Liver (tissue), 9 donors: ENCODE data around the gene LTBP4. TPM values are rescaled to one million over a fixed set of nuclear protein-coding genes. Genes with fewer than 3 reads are reported as not detected.

Source experiments
- DNase-seq: peaks from one replicate; pipeline ENCODE4 v3.0.0-alpha.2; 2017; ENCODE audit warnings: low spot score
- H3K27ac ChIP-seq, 2 donors: one replicate each; pipeline ENCODE4 v1.7.0; 2013; ENCODE audit warnings: inconsistent platforms in 2 of 2, low read length in 2 of 2, control low read depth in 1 of 2, low read depth in 1 of 2, mild to moderate bottlenecking in 1 of 2
- H3K27me3 ChIP-seq, 4 donors: one replicate each; pipeline versions ENCODE4 v1.6.1 to v1.7.0; 2013; ENCODE audit warnings: low read length in 3 of 4, inconsistent platforms in 1 of 4, mild to moderate bottlenecking in 1 of 4, moderate library complexity in 1 of 4; ENCODE audit not compliant: control insufficient read depth in 4 of 4, insufficient read depth in 4 of 4
- H3K36me3 ChIP-seq, 4 donors: one replicate each; pipeline versions ENCODE4 v1.6.1 to v1.7.0; 2013; ENCODE audit warnings: low read length in 3 of 4, mild to moderate bottlenecking in 3 of 4, low read depth in 1 of 4, moderate library complexity in 1 of 4; ENCODE audit not compliant: control insufficient read depth in 4 of 4, insufficient read depth in 3 of 4
- H3K4me1 ChIP-seq, 4 donors: one replicate each; pipeline versions ENCODE4 v1.6.1 to v1.7.0; 2013; ENCODE audit warnings: low read length in 3 of 4, mild to moderate bottlenecking in 3 of 4, moderate library complexity in 1 of 4; ENCODE audit not compliant: control insufficient read depth in 4 of 4, insufficient read depth in 4 of 4
- H3K4me3 ChIP-seq, 3 donors: one replicate each; pipeline versions ENCODE4 v1.6.1 to v1.7.0; 2013; ENCODE audit warnings: low read length in 3 of 3, control low read depth in 1 of 3, low read depth in 1 of 3, mild to moderate bottlenecking in 1 of 3
- H3K9ac ChIP-seq, 2 donors: one replicate each; pipeline ENCODE4 v1.7.0; 2013; ENCODE audit warnings: low read length in 2 of 2, mild to moderate bottlenecking in 2 of 2, moderate library complexity in 2 of 2, control low read depth in 1 of 2, low read depth in 1 of 2
- H3K9me3 ChIP-seq, 4 donors: one replicate each; pipeline versions ENCODE4 v1.6.1 to v1.7.0; 2013; ENCODE audit warnings: low read length in 3 of 4; ENCODE audit not compliant: control insufficient read depth in 4 of 4
- ATF3 ChIP-seq: IDR thresholded peaks from 2 replicates; pipeline ENCODE4 v1.6.1; 2016; ENCODE audit warnings: antibody characterized with exemption
- CTCF ChIP-seq: fragments of 150-350 bp; IDR thresholded peaks from 2 replicates; pipeline ENCODE4 v1.5.1; 2017; ENCODE audit warnings: improper control_type of control experiment, low read depth, low read length; ENCODE audit not compliant: missing input control
- EGR1 ChIP-seq, 2 donors: IDR thresholded peaks; 2 replicates each; pipeline ENCODE4 v1.6.1; 2016 to 2018; ENCODE audit warnings: antibody characterized with exemption in 2 of 2, low read depth in 2 of 2
- GABPA ChIP-seq, 2 donors: IDR thresholded peaks in 1 of 2; conservative IDR thresholded peaks in 1 of 2; 2 replicates each; pipeline ENCODE4 v1.6.1; 2016; ENCODE audit warnings: antibody characterized with exemption in 2 of 2, mild to moderate bottlenecking in 1 of 2, moderate library complexity in 1 of 2
- HNF4A ChIP-seq, 2 donors: conservative IDR thresholded peaks; 2 replicates each; pipeline ENCODE4 v1.6.1; 2016; ENCODE audit warnings: antibody characterized with exemption in 2 of 2, mild to moderate bottlenecking in 2 of 2
- HNF4G ChIP-seq: IDR thresholded peaks from 2 replicates; pipeline ENCODE4 v1.6.1; 2016; ENCODE audit warnings: antibody characterized with exemption
- JUND ChIP-seq, 2 donors: IDR thresholded peaks; 2 replicates each; pipeline ENCODE4 v1.6.1; 2016; ENCODE audit warnings: antibody characterized with exemption in 2 of 2
- NR2F2 ChIP-seq: IDR thresholded peaks from 2 replicates; pipeline ENCODE4 v1.6.1; 2016; ENCODE audit warnings: antibody characterized with exemption
- RAD21 ChIP-seq, 2 donors: IDR thresholded peaks; 2 replicates each; pipeline ENCODE4 v1.6.1; 2016; ENCODE audit warnings: antibody characterized with exemption in 2 of 2, mild to moderate bottlenecking in 2 of 2
- REST ChIP-seq: IDR thresholded peaks from 2 replicates; pipeline ENCODE4 v1.6.1; 2016; ENCODE audit warnings: antibody characterized with exemption, mild to moderate bottlenecking
- RXRA ChIP-seq, 2 donors: IDR thresholded peaks; 2 replicates each; pipeline ENCODE4 v1.6.1; 2017 to 2018; ENCODE audit warnings: antibody characterized with exemption in 2 of 2, mild to moderate bottlenecking in 1 of 2
- SP1 ChIP-seq: IDR thresholded peaks from 2 replicates; pipeline ENCODE4 v1.6.1; 2018; ENCODE audit warnings: antibody characterized with exemption, mild to moderate bottlenecking
- TAF1 ChIP-seq: conservative IDR thresholded peaks from 2 replicates; pipeline ENCODE4 v1.6.1; 2016; ENCODE audit warnings: antibody characterized with exemption, mild to moderate bottlenecking
- ZBTB33 ChIP-seq: IDR thresholded peaks from 2 replicates; pipeline ENCODE4 v1.6.1; 2016; ENCODE audit warnings: antibody characterized with exemption
- WGBS: extraction: QIAGEN DNeasy Blood & Tissue Kit; methylation state at CpG from one replicate; pipeline ENCODE4 v1.1.7; 2013; 5-methylcytosine and 5-hydroxymethylcytosine counted together
- polyA plus RNA-seq, 2 donors: library from polyadenylated mRNA; stranded (reverse) in 1 of 2; unstranded in 1 of 2; fragments of 200-250 nt in 1 of 2; fragments of >200 nt in 1 of 2; fragmentation: Nextera tagmentation in 1 of 2; extraction: Ambion mirVana in 1 of 2; gene quantifications; one replicate each; pipeline versions ENCODE4 v1.2.1 to v1.2.3, GENCODE V29; 2013 to 2015
- total RNA-seq, 2 donors: library from RNA; depleted of rRNA; stranded (reverse); fragments of >200 nt; gene quantifications; one replicate each; pipeline ENCODE4 v1.2.3, GENCODE V29; 2014
- donor health status: healthy.
- donor health status: healthy.
- donor health status: healthy.
- donor health status: healthy.
- donor health status: healthy.

LTBP4 gene
- total and polyA plus RNA-seq, 4 donors, result 9.6 to 28.7 (median 17.8) TPM

- TF ChIP-seq REST, result no peak
- TF ChIP-seq HNF4A (conservative IDR thresholded peaks at IDR 0.05), result no peak
- no peak for TF ChIP-seq SP1
These were observed 73.1 kb downstream of the LTBP4 start (continued) for GRCh38 chr19:40674291-40674690.

GRCh38 chr19:40677156-40677555 is 76.0 kb downstream of the LTBP4 start:
- no peak overlapping the region for H3K27ac ChIP-seq
- H3K27me3 ChIP-seq, result no peaks in the 10 kb centered on the region
- H3K4me3 ChIP-seq, result no peak overlapping the region
- TF ChIP-seq JUND (IDR thresholded peaks at IDR 0.05) (no peak), GABPA (IDR thresholded peaks at IDR 0.05 in 1 of 2, conservative IDR thresholded peaks at IDR 0.05 in 1 of 2) (no peak), HNF4G (no peak), ZBTB33 (no peak), CTCF (no peak), SP1 (no peak), NR2F2 (no peak), RXRA (IDR thresholded peaks at IDR 0.05) (no peak), HNF4A (conservative IDR thresholded peaks at IDR 0.05) (no peak), REST (no peak), ATF3 (no peak), TAF1 (no peak), EGR1 (IDR thresholded peaks at IDR 0.05; ENCODE audit: low read depth in 2 of 2) (no peak), RAD21 (IDR thresholded peaks at IDR 0.05) (no peak)
- DNase-seq, result no peak
- no peak overlapping the region for H3K9ac ChIP-seq
- WGBS, result 97% methylated on average over 23 of the region's 23 CpGs
- peaks cover 6 to 25% (median 13%) of the 10 kb centered on the region in 4 donors for H3K36me3 ChIP-seq
- no peaks in the 10 kb centered on the region for H3K4me1 ChIP-seq
- H3K9me3 ChIP-seq, result no peaks in the 10 kb centered on the region

Other genes with a start within 250 kb of the LTBP4 start
- gene HIPK4, start 211.2 kb upstream of the LTBP4 start, total RNA-seq, result under 1 TPM in 1 of 2 donors, not detected in 1; 0.17 TPM
- under 1 TPM in 1 of 2 donors, not detected in 1; 0.02 TPM for gene HIPK4, start 211.2 kb upstream of the LTBP4 start, polyA plus RNA-seq
- 1 to 10 TPM in 1 of 2 donors, under 1 TPM in 1; 0.56 to 1.0 TPM for gene PRX, start 188.0 kb upstream of the LTBP4 start, total RNA-seq
- gene PRX, start 188.0 kb upstream of the LTBP4 start, polyA plus RNA-seq, result under 1 TPM; 0.03 to 0.47 TPM
- gene SERTAD1, start 175.4 kb upstream of the LTBP4 start, total RNA-seq, result 1 to 10 TPM; 3.7 to 6.0 TPM
- 1 to 10 TPM; 3.6 to 6.8 TPM for gene SERTAD1, start 175.4 kb upstream of the LTBP4 start, polyA plus RNA-seq
- gene SERTAD3, start 157.0 kb upstream of the LTBP4 start, total RNA-seq, result 1 to 10 TPM; 6.9 to 7.0 TPM
- 1 to 10 TPM; 6.1 to 8.9 TPM for gene SERTAD3, start 157.0 kb upstream of the LTBP4 start, polyA plus RNA-seq
- 1,000 to 10,000 TPM in 1 of 2 donors, 100 to 1,000 TPM in 1; 132 to 1,243 TPM for gene BLVRB, start 135.6 kb upstream of the LTBP4 start, total RNA-seq
- 100 to 1,000 TPM; 192 to 312 TPM for gene BLVRB, start 135.6 kb upstream of the LTBP4 start, polyA plus RNA-seq
- gene SPTBN4, start 134.4 kb upstream of the LTBP4 start, total RNA-seq, result 1 to 10 TPM in 1 of 2 donors, under 1 TPM in 1; 0.84 to 1.1 TPM
- gene SPTBN4, start 134.4 kb upstream of the LTBP4 start, polyA plus RNA-seq, result under 1 TPM; 0.13 to 0.40 TPM
- gene SHKBP1, start 24.5 kb upstream of the LTBP4 start, total RNA-seq, result 10 to 100 TPM; 10.1 to 11.0 TPM
- 10 to 100 TPM; 19.8 to 22.9 TPM for gene SHKBP1, start 24.5 kb upstream of the LTBP4 start, polyA plus RNA-seq
- gene NUMBL, start 89.3 kb downstream of the LTBP4 start, total RNA-seq, result 1 to 10 TPM; 1.4 to 3.9 TPM
- 1 to 10 TPM; 1.1 to 4.6 TPM for gene NUMBL, start 89.3 kb downstream of the LTBP4 start, polyA plus RNA-seq
- gene COQ8B, start 115.5 kb downstream of the LTBP4 start, total RNA-seq, result 10 to 100 TPM; 15.2 to 24.7 TPM
- 10 to 100 TPM in 1 of 2 donors, 1 to 10 TPM in 1; 6.4 to 30.6 TPM for gene COQ8B, start 115.5 kb downstream of the LTBP4 start, polyA plus RNA-seq
- gene ITPKC, start 115.7 kb downstream of the LTBP4 start, total RNA-seq, result 10 to 100 TPM in 1 of 2 donors, 1 to 10 TPM in 1; 5.1 to 12.5 TPM
- gene ITPKC, start 115.7 kb downstream of the LTBP4 start, polyA plus RNA-seq, result 10 to 100 TPM in 1 of 2 donors, 1 to 10 TPM in 1; 4.2 to 10.2 TPM
- 1 to 10 TPM in 1 of 2 donors, under 1 TPM in 1; 0.93 to 1.8 TPM for gene ACTMAP, start 149.1 kb downstream of the LTBP4 start, total RNA-seq
- gene ACTMAP, start 149.1 kb downstream of the LTBP4 start, polyA plus RNA-seq, result 1 to 10 TPM; 4.2 to 7.7 TPM
- 10 to 100 TPM; 11.8 to 27.1 TPM for gene SNRPA, start 149.8 kb downstream of the LTBP4 start, total RNA-seq
- 10 to 100 TPM; 12.4 to 21.6 TPM for gene SNRPA, start 149.8 kb downstream of the LTBP4 start, polyA plus RNA-seq
- under 1 TPM in 1 of 2 donors, not detected in 1; 0.42 TPM for gene MIA, start 174.2 kb downstream of the LTBP4 start, total RNA-seq
- under 1 TPM in 1 of 2 donors, not detected in 1; 0.44 TPM for gene MIA, start 174.2 kb downstream of the LTBP4 start, polyA plus RNA-seq
- 1 to 10 TPM; 5.5 to 9.0 TPM for gene RAB4B, start 176.9 kb downstream of the LTBP4 start, total RNA-seq
- gene RAB4B, start 176.9 kb downstream of the LTBP4 start, polyA plus RNA-seq, result 10 to 100 TPM; 16.8 to 16.9 TPM
- 10 to 100 TPM; 34.8 to 56.3 TPM for gene EGLN2, start 197.8 kb downstream of the LTBP4 start, total RNA-seq
- gene EGLN2, start 197.8 kb downstream of the LTBP4 start, polyA plus RNA-seq, result 10 to 100 TPM; 45.2 to 50.2 TPM
- gene CYP2A6, start 249.1 kb downstream of the LTBP4 start, total RNA-seq, result 10 to 100 TPM in 1 of 2 donors, under 1 TPM in 1; 0.09 to 56.1 TPM
- gene CYP2A6, start 249.1 kb downstream of the LTBP4 start, polyA plus RNA-seq, result 1,000 to 10,000 TPM in 1 of 2 donors, 10 to 100 TPM in 1; 63.1 to 1,020 TPM